Right ventricle myocardium superior (tissue), 1 donor: Measurements from ENCODE around the gene ST7L. TPM values are rescaled to one million over a fixed set of nuclear protein-coding genes. Genes with fewer than 3 reads are reported as not detected.
"Not testable (repeated sequence)": the region's sequence is repeated elsewhere in the genome, so short reads cannot be mapped to it uniquely, and the experiment has no call there.

Source experiments
- ATAC-seq: fragments of 200-7000 bp; cut with Tn5 transposase; one replicate; pipeline ENCODE4 v1.9.1; 2020; ENCODE audit warnings: mild to moderate bottlenecking; ENCODE audit not compliant: poor library complexity
- DNase-seq: peaks from one replicate; pipeline ENCODE4 v3.0.0-alpha.2; 2020
- intact Hi-C: fragments of 100-400 bp; cut with DNase I; formaldehyde crosslinking; loops from one replicate; pipeline ENCODE4 v1.11.2; 2022
- total RNA-seq: library from RNA; stranded (reverse); fragmentation: NEBNext Ultra II Directional; extraction: Animal tissue kit (Norgen Biotek cat#: 25700); gene quantifications from one replicate; pipeline ENCODE4 v1.2.1, GENCODE V29; 2021
- donor health status: DM: no; HTN: yes; CAD: no; lungs with severe emphysema.

ST7L gene
- total RNA-seq, 1 donor from 2014 or later = 11.9 TPM

- no peak for DNase-seq
- intact Hi-C loops = loop anchor here (10.0 kb wide), 2 partner anchors 107 to 207 kb away; partner anchors contain the start of genes CAPZA1, PPM1J and ST7L
- ATAC-seq = no peak
Observed at GRCh38 chr1:112507921-112508277, 111.0 kb downstream of the ST7L start.

- ATAC-seq = no peak
- intact Hi-C loops = loop anchor here (10.0 kb wide), 2 partner anchors 107 to 207 kb away; partner anchors contain the start of genes CAPZA1, PPM1J and ST7L
- no peak for DNase-seq
Observed at GRCh38 chr1:112507336-112507735, 111.6 kb downstream of the ST7L start.

GRCh38 chr1:112506731-112507130, 112.2 kb downstream of the ST7L start:
- ATAC-seq = no peak
- intact Hi-C loops = loop anchor here (10.0 kb wide), 2 partner anchors 108 to 208 kb away; partner anchors contain the start of genes CAPZA1, PPM1J and ST7L

GRCh38 chr1:112506306-112506705, 112.6 kb downstream of the ST7L start:
- no peak for ATAC-seq
- intact Hi-C loops = loop anchor here (10.0 kb wide), 2 partner anchors 108 to 208 kb away; partner anchors contain the start of genes CAPZA1, PPM1J and ST7L
- no peak for DNase-seq

More at GRCh38 chr1:112506731-112507130, 112.2 kb downstream of the ST7L start:
- DNase-seq = no peak

- ATAC-seq (no peak), DNase-seq (no peak)
- intact Hi-C loops = loop anchor here (10.0 kb wide), 2 partner anchors 109 to 209 kb away; partner anchors contain the start of genes CAPZA1, PPM1J and ST7L
Observed at GRCh38 chr1:112505878-112506277, 113.1 kb downstream of the ST7L start.

GRCh38 chr1:112505400-112505785, 113.5 kb downstream of the ST7L start:
- no peak for DNase-seq
- intact Hi-C loops = loop anchor here (10.0 kb wide), 2 partner anchors 109 to 209 kb away; partner anchors contain the start of genes CAPZA1, PPM1J and ST7L
- ATAC-seq = no peak

GRCh38 chr1:112504661-112505399, 114.1 kb downstream of the ST7L start:
- DNase-seq (no peak), ATAC-seq (no peak)
- intact Hi-C loops = loop anchor here (10.0 kb wide), 2 partner anchors 110 to 210 kb away; partner anchors contain the start of genes CAPZA1, PPM1J and ST7L

- ATAC-seq = no peak
Observed at GRCh38 chr1:112504001-112504660, 114.8 kb downstream of the ST7L start.

GRCh38 chr1:112502826-112503225, 116.1 kb downstream of the ST7L start:
- DNase-seq (no peak), ATAC-seq (peak; percentile 23)
- intact Hi-C loops = loop anchor here (10.0 kb wide), 2 partner anchors 112 to 212 kb away; partner anchors contain the start of genes CAPZA1, PPM1J and ST7L

More at GRCh38 chr1:112504001-112504660, 114.8 kb downstream of the ST7L start:
- no peak for DNase-seq
- intact Hi-C loops = loop anchor here (10.0 kb wide), 2 partner anchors 111 to 211 kb away; partner anchors contain the start of genes CAPZA1, PPM1J and ST7L

- ATAC-seq (peak; percentile 95), DNase-seq (peak; percentile 83)
- intact Hi-C loops = loop anchor here (10.0 kb wide), 2 partner anchors 113 to 213 kb away; partner anchors contain the start of genes CAPZA1, PPM1J and ST7L
Observed at GRCh38 chr1:112501810-112502641, 116.9 kb downstream of the ST7L start.

- ATAC-seq (no peak), DNase-seq (no peak)
- intact Hi-C loops = no loop called here
Observed at GRCh38 chr1:112496290-112496689, 122.7 kb downstream of the ST7L start.

GRCh38 chr1:112493351-112493750, 125.6 kb downstream of the ST7L start:
- intact Hi-C loops = no loop called here
- no peak for ATAC-seq
- DNase-seq = no peak

- DNase-seq (no peak), ATAC-seq (no peak)
- intact Hi-C loops = no loop called here
Observed at GRCh38 chr1:112492076-112492475, 126.9 kb downstream of the ST7L start.

- no peak for ATAC-seq
- no peak for DNase-seq
- intact Hi-C loops = no loop called here
Observed at GRCh38 chr1:112488141-112488540, 130.8 kb downstream of the ST7L start.

- DNase-seq, ATAC-seq, intact Hi-C loops: not testable (repeated sequence)
Observed at GRCh38 chr1:112487686-112488085, 131.3 kb downstream of the ST7L start.

- intact Hi-C loops, ATAC-seq, DNase-seq: not testable (repeated sequence)
Observed at GRCh38 chr1:112486063-112486462, 132.9 kb downstream of the ST7L start.

- intact Hi-C loops = no loop called here
- DNase-seq (no peak), ATAC-seq (no peak)
Observed at GRCh38 chr1:112478314-112478713, 140.6 kb downstream of the ST7L start.

GRCh38 chr1:112477550-112477949, 141.4 kb downstream of the ST7L start:
- intact Hi-C loops = no loop called here
- ATAC-seq (no peak), DNase-seq (no peak)
